ENCODE results near the gene COL4A4. TPM values are rescaled to one million over a fixed set of nuclear protein-coding genes. Genes with fewer than 3 reads are reported as not detected.

The COL4A4 gene
- total RNA-seq, 1 donor from 2014 or later, result 20.5 TPM

DNA sequence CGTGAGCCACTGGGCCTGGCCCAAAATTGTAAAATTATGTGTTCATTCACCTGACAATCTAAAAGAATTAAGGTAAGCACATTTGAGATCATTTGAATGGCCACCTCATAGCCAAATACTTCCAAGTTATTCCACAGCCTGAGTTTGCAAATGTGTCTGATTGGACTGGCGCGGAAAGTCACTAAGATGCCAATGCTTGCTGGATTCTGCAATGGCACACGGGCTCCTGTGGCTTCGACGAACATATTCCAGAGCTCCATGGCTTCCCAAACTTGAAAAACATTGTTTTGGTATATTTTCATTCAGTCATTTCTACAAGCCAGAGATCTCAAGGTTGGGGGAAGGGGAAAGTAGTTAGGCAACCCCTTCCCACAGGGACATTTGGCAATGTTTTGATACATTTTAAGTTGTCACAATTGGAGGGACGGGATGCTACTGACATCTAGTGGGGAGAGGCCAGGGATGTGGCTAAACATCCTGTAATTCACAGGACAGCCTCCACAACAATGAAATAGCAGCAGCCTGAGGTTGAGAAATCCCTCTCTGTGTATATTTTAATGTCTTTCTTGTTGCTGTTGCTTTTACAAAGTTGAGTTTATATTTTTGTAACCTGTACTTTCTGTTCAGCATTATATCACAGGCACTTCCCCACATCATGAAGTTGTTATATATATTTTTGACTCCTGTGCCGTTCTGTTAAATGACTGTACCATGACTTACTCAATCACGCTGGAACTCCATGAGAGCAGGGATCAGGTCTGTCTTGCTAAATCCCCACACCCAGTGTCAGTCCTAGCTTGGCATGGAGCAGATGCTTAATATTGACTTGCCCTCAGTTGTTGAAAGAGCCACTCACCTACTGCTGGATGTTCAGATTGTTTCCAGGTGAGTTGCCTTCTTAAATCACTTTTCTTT lies 56.9 kb downstream of the COL4A4 start:
- H3K36me3 ChIP-seq, result no peaks in the 10 kb centered on the region
- TF ChIP-seq, protein P1, sequence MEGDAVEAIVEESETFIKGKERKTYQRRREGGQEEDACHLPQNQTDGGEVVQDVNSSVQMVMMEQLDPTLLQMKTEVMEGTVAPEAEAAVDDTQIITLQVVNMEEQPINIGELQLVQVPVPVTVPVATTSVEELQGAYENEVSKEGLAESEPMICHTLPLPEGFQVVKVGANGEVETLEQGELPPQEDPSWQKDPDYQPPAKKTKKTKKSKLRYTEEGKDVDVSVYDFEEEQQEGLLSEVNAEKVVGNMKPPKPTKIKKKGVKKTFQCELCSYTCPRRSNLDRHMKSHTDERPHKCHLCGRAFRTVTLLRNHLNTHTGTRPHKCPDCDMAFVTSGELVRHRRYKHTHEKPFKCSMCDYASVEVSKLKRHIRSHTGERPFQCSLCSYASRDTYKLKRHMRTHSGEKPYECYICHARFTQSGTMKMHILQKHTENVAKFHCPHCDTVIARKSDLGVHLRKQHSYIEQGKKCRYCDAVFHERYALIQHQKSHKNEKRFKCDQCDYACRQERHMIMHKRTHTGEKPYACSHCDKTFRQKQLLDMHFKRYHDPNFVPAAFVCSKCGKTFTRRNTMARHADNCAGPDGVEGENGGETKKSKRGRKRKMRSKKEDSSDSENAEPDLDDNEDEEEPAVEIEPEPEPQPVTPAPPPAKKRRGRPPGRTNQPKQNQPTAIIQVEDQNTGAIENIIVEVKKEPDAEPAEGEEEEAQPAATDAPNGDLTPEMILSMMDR (IDR thresholded peaks at IDR 0.05), result peak in 2 of 3 experiments; percentile 19 to 25
- H3K4me1 ChIP-seq, result no peaks in the 10 kb centered on the region
- intact Hi-C loops (cut with DNase I), result no loop called here
- DNase-seq (ENCODE audit: low spot score in 2 of 2), result no peak
- no peak overlapping the region for H3K4me3 ChIP-seq
- H3K27ac ChIP-seq, result no peak overlapping the region
- no peaks in the 10 kb centered on the region for H3K27me3 ChIP-seq
- no peaks in the 10 kb centered on the region for H3K9me3 ChIP-seq

DNA sequence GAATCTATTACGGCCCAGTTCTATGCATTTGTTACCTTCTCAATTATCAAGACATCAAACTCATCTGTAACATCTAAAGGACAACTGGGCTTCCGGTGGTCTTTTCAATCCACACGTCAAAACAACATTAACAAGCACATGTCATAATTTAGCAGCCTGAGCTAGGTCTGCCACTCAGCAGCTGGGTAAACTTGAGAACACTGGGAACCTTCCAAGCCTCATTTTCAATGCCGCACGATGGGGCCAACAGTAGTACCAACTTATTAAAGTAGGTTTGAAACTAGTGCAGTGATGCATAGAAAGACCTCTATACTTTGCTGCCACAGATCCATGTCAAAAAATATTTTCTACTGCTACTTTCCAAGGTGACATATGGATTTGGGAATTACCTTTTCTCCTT lies 60.4 kb downstream of the COL4A4 start:
- DNase-seq (ENCODE audit: low spot score in 2 of 2), result no peak
- TF ChIP-seq, protein P1 (IDR thresholded peaks at IDR 0.05), result no peak
- Histone ChIP-seq H3K36me3 (no peaks in the 10 kb centered on the region), H3K4me1 (no peaks in the 10 kb centered on the region), H3K27me3 (no peaks in the 10 kb centered on the region), H3K27ac (no peak overlapping the region), H3K4me3 (no peak overlapping the region), H3K9me3 (no peaks in the 10 kb centered on the region)
- intact Hi-C loops (cut with DNase I), result no loop called here

DNA sequence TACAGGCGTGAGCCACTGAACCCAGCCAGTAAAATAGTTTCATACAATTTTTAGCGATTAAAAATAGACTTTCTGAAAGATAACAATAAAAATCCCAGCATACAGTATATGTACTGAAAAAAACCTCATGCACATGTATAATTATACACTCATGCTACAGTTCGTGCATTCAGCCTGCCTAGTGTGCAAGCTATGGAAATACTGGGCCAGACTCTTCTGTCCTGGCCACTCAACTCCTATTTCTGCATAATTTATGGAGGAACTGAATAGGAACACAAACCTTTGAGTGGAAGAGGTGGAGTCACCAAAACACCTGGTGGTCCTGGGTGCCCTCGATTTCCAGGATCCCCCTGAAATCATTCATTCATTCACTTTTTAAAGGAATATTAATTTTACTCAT lies 64.7 kb downstream of the COL4A4 start:
- TF ChIP-seq, protein P1 (IDR thresholded peaks at IDR 0.05), result no peak
- peaks cover under 1 to 5% of the 10 kb centered on the region in 2 donors for H3K36me3 ChIP-seq

DNA sequence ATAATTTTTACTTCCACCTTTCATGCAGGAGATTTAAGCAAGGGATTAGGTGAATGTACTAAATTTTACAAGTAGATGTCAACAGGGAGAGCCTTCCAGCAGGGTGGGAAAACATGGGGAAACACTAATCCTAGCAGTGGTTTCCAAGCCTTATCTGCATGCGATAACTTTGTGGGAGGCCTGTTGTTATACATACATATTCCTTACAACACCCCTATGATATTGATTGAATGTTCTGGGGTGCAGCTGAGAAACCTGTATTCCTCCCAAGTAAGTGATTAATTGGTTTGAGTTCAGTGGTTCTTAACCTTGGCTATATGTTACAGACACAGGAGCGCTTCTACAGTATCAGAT lies 65.9 kb downstream of the COL4A4 start:
- no peak for DNase-seq (ENCODE audit: low spot score in 2 of 2)
- H3K27ac ChIP-seq, result no peak overlapping the region
- H3K9me3 ChIP-seq, result no peaks in the 10 kb centered on the region
- TF ChIP-seq, protein P1 (IDR thresholded peaks at IDR 0.05), result no peak
- no peaks in the 10 kb centered on the region for H3K27me3 ChIP-seq
- H3K4me3 ChIP-seq, result no peak overlapping the region
- intact Hi-C loops (cut with DNase I), result no loop called here
- H3K36me3 ChIP-seq, result peaks cover 5 to 6% of the 10 kb centered on the region in 2 donors
- H3K4me1 ChIP-seq, result no peaks in the 10 kb centered on the region

More for the DNA sequence above, 64.7 kb downstream of the COL4A4 start:
- no peaks in the 10 kb centered on the region for H3K9me3 ChIP-seq
- no peaks in the 10 kb centered on the region for H3K27me3 ChIP-seq
- no peak overlapping the region for H3K27ac ChIP-seq
- intact Hi-C loops (cut with DNase I), result no loop called here
- no peaks in the 10 kb centered on the region for H3K4me1 ChIP-seq
- H3K4me3 ChIP-seq, result no peak overlapping the region
- no peak for DNase-seq (ENCODE audit: low spot score in 2 of 2)

DNA sequence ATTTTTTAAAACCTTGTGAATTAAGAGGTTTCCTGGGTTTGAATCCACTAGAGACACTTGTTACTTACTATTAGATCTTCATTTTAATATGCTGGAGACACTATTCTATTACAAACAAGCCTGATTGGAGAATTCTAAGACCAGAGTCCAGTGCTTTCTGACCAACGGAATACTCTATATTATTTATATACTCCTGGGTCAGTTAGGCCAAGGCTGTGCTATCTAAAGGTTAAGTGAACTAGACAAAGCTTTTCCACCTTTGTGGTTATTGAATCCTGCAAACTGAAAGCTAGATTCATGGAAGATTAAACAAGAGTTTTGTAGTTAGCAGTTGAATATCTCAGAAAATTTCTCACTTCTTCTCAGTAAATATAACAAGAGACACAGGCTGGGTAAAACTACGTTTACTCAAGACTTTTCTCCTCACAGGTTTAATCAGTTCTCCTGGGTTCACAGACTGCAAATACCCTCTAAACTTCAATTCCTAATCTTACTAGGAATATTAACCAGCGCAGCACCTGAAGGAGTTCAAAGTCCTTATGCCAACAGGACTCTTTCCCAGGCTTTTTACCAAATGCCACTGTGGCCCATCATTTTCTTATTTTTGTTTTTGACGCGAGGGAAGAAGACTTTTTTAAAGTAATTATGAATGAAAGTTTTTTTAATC lies 66.4 kb downstream of the COL4A4 start:
- intact Hi-C loops (cut with DNase I), result no loop called here
- Histone ChIP-seq H3K4me3 (no peak overlapping the region), H3K27me3 (no peaks in the 10 kb centered on the region), H3K9me3 (no peaks in the 10 kb centered on the region), H3K27ac (no peak overlapping the region), H3K4me1 (no peaks in the 10 kb centered on the region), H3K36me3 (peaks cover 5 to 6% of the 10 kb centered on the region in 2 donors)
- no peak for DNase-seq (ENCODE audit: low spot score in 2 of 2)
- TF ChIP-seq, protein P1 (IDR thresholded peaks at IDR 0.05), result no peak
